ENCODE results near the gene MGARP.
"Not testable (repeated sequence)": the region's sequence is repeated elsewhere in the genome, so short reads cannot be mapped to it uniquely, and the experiment has no call there.

The MGARP gene

DNA sequence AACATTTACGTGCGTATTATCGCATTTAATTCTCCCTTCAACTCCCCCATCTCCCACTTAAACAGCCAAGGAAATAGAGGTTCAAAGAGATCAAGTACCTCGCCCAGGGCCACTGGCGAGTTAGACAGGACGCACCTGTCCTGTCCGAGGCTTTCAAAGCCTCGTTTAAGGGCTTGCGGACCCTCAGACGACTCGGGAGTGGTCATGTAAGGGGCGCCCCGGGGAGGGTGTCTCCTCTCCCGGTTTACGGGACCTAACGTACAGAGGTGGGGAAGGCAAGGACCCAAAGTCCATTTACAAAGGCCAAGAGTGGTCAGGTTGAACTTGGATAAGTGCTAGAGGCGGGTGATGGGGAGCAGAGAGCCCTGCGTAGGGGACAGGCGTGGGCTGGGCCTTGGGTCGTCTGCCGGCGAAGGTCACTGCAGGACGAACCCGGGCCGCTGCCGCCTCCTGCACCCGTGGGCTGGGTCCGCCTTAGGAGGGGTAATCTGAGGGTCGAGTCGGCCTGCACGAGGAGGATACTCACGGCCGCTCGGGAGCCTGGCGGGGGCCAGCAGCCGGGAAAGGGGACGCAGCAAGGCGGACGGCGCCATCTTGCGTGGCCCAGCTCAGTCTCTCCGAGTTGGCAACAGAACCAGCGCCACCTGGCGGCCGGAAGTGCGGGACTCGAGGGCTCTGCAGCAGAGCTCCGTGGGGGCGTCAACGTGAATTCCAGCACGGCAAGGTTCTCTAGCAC lies 15.3 kb upstream of the MGARP start:
- DNase-seq = peak; percentile 67

DNA sequence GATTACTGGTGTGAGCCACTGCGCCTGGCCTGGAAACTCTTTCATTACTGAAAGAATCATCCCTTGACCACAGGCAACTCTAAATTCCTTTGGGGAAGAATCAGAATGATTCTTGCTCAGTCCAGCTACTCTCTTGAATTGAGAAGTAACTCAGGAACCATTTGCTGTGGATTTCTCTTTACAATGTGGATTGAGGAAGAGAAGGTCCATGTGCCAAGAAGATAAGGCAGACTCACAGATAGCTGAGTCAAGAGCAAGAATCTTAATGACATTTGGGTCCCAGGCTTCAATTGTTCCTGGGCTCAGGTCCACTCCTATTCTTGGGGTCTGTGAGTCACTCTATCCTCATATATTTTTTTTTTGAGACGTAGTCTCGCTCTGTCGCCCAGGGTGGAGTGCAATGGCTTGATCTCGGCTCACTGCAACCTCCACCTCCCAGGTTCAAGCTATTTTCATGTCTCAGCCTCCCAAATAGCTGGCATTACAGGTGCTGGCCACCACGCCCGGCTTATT lies 6.2 kb upstream of the MGARP start:
- no peak for DNase-seq

DNA sequence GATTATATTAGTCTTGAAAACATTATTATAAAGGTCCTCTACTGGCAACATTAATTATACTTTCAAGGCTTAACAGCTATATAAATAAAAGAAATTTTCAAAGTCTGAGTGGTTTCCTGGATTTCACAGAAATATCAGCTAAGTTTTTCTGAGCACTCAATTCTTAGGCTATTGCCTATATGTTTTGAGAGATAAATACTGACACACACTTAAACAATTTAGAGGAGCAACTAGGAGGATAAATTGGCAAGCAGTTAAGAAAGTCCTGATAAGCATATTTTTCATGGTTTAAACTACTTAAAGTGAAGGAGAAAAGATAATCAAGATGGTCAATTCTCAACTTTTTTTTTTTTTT lies 2.7 kb upstream of the MGARP start:
- DNase-seq = no peak

GRCh38 chr4:139282065-139282720 lies 2.2 kb upstream of the MGARP start:
- no peak for DNase-seq

DNA sequence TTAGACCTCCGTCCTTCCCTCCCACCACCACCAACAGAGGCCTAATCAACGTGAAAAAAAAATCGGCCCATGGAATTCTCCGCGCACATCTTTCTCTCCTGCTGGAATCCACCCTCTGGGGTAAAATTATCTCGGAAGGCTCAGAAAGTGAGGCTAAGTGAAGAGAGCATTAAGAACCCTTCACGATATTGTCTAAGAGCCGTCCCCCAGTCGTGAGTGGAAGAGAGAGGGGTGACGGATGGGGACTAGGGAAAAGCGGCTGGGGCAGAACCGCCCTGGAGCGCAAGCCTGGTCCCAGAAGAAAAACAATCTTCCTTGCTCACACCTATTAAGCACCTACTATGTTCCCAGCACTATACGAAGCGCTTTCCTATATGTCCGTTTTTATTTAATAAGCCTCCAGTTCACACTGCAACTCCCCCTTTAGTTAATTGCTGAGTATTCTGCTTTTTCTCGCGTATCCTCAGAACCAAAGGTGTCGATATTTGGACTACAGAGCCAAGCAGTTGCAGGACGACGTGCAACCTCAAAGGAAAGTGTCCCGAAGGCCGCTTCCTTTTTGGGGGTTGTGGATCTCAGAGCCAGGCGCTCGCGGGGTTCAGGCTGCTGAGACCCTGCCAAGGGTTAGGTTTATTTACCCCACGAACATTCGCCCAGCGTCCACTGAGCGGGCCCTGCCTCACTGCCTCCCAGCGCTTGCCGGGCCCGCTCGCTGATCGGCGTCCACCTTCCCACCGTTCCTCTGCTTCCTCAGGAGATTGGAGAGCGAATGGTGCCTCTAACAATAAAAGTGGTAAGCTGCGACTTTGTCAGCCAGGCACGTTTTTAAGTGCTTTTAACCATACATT lies 889 bp downstream of the MGARP start:
- no peak for DNase-seq

DNA sequence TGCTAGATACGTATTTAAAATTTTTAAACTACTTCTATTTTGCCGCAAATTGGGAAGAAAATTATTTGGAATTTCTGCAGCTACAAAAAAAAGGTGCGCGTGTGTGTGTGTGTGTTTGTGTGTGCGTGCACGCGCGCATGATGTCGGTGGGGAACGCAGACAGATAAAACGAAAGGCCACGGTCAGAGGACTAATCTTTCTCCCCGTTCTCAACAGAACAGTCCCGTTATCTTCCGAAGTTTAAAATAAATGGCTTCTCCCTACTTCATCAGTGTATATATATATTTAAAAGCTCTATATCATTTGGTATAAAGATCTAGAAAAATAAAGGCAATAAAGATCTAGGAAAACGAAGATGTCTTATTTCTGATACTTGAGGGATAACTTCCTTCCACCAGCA lies 1.5 kb downstream of the MGARP start:
- DNase-seq = no peak

DNA sequence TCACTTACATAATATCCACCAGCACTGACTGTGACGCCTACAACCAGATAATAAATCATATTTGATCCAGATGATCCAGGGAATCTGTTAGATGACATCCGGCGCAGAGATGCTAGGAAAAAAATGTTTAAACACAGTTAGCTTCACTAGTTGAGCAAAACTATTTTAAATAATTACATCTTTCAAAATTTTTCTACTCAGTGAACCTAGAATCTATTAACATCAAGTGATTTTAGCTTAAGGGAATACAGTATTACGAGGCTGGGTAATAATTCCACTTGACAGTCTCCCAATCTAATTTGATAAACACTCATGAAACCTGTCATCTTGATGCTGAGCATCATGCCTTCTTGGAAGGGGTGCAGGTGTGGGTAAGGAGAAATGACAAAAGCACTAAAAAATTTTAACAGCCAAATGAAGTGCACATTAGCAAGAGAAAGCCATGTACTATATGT lies 4.7 kb downstream of the MGARP start:
- no peak for DNase-seq

DNA sequence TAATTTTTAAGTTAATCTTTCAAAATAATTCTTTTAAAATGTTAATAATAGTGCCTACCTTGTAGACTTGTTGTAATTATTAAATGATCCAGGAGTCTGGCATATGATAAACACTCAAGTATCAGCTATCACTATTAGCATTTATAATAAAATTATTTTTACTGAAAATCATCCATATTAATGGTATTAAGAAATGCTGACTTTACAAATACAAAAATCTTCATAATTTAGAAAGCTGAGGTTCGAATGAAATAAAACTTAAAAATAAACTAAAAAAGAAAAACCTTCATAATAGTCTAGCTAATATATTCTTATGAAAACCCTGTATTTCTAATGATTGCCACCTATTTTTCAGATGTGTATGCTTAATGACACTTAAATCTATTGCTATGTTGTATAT lies 5.2 kb downstream of the MGARP start:
- DNase-seq = no peak

DNA sequence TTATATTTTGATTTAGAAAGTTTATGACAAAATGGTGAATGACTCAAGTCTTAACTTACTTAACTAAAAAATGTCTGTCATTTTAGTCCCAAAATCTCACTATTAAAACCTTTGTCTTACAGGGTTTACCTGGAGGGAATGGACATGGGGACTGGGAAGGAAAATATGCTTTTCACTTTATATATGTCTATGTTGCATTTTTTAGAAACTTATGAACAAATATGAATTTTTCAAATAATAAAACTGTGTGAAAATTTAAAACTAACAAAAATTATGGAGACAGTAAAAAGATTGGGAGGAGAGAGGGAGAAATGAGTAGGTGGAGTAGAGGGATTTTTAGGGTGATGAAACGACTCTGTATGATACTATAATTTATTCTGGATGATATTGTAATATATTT lies 6.2 kb downstream of the MGARP start:
- DNase-seq = no peak

DNA sequence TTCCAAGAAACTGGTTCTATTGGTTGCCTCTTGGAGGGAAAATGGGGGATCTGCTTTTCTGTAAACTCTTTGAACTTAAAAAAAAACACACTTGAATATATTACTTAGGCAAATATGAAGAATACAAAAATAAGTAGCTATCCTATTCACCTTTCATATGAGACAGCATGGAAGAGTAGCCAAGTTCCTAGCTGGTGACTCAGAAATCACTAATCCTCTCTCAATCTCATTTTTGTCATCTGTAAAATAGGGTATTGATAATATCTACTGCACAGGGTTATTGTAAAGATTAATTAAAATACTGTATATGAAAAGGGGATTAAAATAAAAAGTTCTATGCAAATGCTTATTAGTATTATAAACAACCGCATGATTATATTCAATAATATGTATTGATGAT lies 12.7 kb downstream of the MGARP start:
- no peak for DNase-seq

- no peak for DNase-seq
Measured at GRCh38 chr4:139266583-139267257, 13.3 kb downstream of the MGARP start.

GRCh38 chr4:139266208-139266582 lies 13.8 kb downstream of the MGARP start:
- no peak for DNase-seq

DNA sequence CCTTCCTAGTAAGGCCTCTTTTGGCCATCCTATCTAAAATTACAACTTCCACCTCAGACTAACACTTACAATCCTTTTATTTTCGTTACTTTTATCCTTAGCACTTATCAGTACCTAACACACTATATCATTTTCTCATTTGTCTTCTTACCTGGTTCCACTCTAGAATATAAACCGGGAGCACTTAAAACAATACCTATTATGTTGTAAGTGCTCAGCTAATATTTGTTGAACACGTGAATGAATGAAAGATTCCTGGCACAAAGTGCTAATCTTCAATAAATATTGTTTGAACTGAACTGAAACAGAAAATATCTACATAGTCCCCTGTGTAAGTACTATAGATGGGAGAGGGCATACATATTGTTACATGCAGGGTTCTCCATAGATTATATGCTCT lies 14.4 kb downstream of the MGARP start:
- no peak for DNase-seq

- DNase-seq = no peak
Measured at GRCh38 chr4:139256349-139256748, 23.7 kb downstream of the MGARP start.

DNA sequence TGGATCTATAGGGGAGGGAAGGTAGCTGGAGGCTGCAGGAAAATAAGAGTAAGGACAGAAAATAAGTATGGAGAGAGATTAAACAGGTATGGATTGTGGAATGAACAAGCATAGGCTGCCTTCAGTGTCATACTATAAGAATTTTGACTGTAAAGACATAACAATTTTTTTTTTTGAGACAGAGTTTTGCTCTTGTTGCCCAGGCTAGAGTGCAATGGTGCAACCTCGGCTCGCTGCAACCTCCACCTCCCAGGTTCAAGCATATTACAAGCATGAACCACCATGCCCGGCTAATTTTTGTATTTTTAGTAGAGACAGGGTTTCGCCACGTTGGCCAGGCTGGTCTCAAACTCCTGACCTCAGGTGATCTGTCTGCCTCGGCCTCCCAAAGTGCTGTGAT lies 24.4 kb downstream of the MGARP start:
- not testable (repeated sequence) for DNase-seq

DNA sequence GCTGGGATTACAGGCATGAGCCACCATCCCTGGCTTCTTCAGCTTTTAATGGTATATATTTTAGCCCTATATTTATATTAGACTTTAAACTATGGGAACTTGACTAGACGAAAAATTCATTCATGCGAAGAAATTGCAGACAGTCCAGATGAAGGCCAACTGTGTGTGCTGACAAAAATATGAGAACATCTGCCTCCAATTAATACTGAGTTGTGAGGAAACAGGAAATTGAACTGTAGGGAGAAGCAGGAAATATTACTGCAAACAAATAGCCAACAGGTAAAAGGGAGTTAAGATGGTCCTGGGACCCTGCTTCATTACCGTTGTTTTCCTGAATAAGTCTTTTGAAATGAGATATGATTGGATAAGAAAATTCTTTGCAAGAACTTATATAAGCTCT lies 26.3 kb downstream of the MGARP start:
- no peak for DNase-seq

- DNase-seq = no peak
Measured at GRCh38 chr4:139253046-139253445, 27.0 kb downstream of the MGARP start.

DNA sequence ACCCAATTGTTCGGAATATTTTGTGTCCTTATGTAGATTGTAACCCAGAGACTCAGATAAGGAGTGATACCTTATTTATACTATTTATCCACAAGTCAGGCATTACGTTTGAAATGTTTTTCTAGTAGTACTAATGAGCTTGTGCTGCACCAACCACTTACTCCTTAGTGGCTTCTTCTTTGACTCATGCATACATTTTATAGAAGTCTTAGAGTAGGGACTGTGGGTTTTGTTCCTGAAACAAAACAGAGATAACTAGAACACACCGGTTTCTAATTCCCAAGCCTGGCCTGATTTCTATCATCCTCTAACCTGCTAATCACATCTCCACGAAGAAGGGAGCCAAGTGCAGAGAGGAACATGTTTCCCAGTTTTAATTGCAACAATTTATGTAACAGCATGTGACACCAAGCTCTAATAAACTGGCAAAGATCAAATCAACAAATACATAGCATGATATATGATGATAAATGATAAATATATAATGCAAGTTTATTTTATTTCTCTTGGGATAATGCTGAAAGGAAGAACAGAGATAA lies 32.3 kb downstream of the MGARP start:
- DNase-seq = no peak

GRCh38 chr4:139247241-139247640 lies 32.8 kb downstream of the MGARP start:
- DNase-seq = no peak

GRCh38 chr4:139246166-139246565 lies 33.9 kb downstream of the MGARP start:
- DNase-seq = no peak

- no peak for DNase-seq
Measured at GRCh38 chr4:139245590-139245989, 34.4 kb downstream of the MGARP start.

DNA sequence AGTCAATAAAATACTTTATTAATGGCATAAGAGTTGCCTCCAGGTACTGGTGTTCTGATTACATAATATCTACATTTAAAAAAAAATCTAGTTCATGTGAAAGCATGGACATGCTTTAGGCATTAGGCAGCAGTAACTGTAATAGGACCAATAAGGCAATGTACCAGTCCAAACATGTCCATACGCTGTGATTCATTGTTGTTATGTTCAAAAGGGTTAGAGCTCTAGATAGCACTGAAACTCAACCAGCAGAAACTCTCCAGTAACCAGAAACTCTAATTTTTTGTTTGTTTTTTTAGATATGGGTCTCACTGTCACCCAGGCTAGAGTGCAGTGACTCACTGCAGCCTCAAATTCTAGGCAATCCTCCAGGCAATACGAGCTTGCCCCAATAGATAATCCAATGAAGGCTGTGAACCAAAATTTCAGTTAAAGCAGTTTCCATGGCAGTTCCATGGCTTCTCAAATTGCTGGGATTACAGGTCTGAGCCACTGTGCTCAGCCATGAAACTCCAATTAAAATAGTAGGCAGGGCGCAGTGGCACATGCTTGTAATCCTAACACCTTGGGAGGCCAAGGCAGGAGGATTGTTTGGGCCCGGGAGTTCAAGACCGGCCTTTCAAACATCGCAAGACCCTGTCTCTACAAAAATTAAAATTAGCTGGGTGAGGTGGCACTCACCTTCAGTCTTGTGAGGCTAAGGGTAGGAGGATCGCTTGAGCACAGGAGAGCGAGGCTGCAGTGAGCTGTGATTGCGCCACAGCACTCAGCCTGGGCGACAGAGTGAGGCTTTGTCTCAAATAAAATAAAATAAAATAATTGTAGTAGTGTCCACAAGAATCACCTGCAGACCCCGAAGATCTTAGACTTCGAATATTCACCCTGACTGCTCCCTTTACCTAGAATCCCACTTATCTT lies 36.3 kb downstream of the MGARP start:
- DNase-seq = no peak
